Activated B cell treated with CpG ODN at 0.5 μM for 24 hours (primary cell): Measurements from ENCODE around the gene STUM. TPM values are rescaled to one million over a fixed set of nuclear protein-coding genes. Genes with fewer than 3 reads are reported as not detected.

Experiments
- ATAC-seq: fragments of 200-7000 bp; cut with Tn5 transposase; one replicate; pipeline ENCODE4 v1.10.0; 2021; ENCODE audit warnings: low read depth, mild to moderate bottlenecking, moderate library complexity
- CTCF ChIA-PET: fragments of 350-600 bp; sonication (Branson Sonifier 250); formaldehyde crosslinking; loops from one replicate; lab custom pipeline; 2021; ENCODE audit warnings: antibody characterized with exemption; lab: Charles Lee
- POLR2A ChIA-PET: fragments of 350-600 bp; sonication (Branson Sonifier 250); formaldehyde crosslinking; loops from one replicate; lab custom pipeline; 2021; ENCODE audit warnings: antibody characterized with exemption; lab: Charles Lee
- DNase-seq: peaks from one replicate; pipeline ENCODE4 v3.0.0; 2022
- H3K27ac Mint-ChIP-seq: one replicate; pipeline ENCODE4 v1.8.0; 2020; ENCODE audit warnings: mixed read lengths
- H3K27me3 Mint-ChIP-seq: one replicate; pipeline ENCODE4 v1.8.0; 2021; ENCODE audit warnings: mixed read lengths
- H3K36me3 Mint-ChIP-seq: one replicate; pipeline ENCODE4 v1.8.0; 2021; ENCODE audit warnings: low read depth, mixed read lengths
- H3K4me1 Mint-ChIP-seq: one replicate; pipeline ENCODE4 v1.8.0; 2021; ENCODE audit warnings: mixed read lengths
- H3K4me3 Mint-ChIP-seq: one replicate; pipeline ENCODE4 v1.8.0; 2020; ENCODE audit warnings: mild to moderate bottlenecking, mixed read lengths
- H3K9me3 Mint-ChIP-seq: one replicate; pipeline ENCODE4 v1.8.0; 2020; ENCODE audit warnings: mixed read lengths
- CTCF ChIP-seq: fragments of 200-600 bp; IDR thresholded peaks from one replicate; pipeline ENCODE4 v1.8.0; 2022; ENCODE audit warnings: antibody characterized with exemption, mild to moderate bottlenecking
- intact Hi-C: fragments of 100-400 bp; cut with micrococcal nuclease; formaldehyde crosslinking; loops from one replicate; pipeline ENCODE4 v1.15.1; 2024
- total RNA-seq: library from RNA; stranded (reverse); gene quantifications from 2 replicates; pipeline ENCODE4 v1.2.3, GENCODE V29; 2022

Gene STUM
- total RNA-seq, 1 donor from 2014 or later = 0.33 TPM

- POLR2A ChIA-PET = interaction anchor here (1.2 kb wide), 1 partner anchor 141 kb away, joined by 5 read pairs; the partner anchor contains the start of gene PARP1
- H3K4me1 Mint-ChIP-seq = peaks cover 21% of the 10 kb centered on the region
These were observed 751 bp downstream of the STUM start for GRCh38 chr1:226549094-226549936.

GRCh38 chr1:226549937-226550671, 1.5 kb downstream of the STUM start:
- H3K27me3 Mint-ChIP-seq = peaks cover 27% of the 10 kb centered on the region
- H3K9me3 Mint-ChIP-seq = no peaks in the 10 kb centered on the region
- CTCF ChIA-PET = interaction anchor here (0.6 to 1.5 kb wide), 2 partner anchors 9 to 74 kb away, joined by 3 read pairs; no protein-coding TSS in a partner anchor
- H3K36me3 Mint-ChIP-seq = no peaks in the 10 kb centered on the region
- intact Hi-C loops = loop anchor here (1.0 to 10.0 kb wide), 6 partner anchors 19 to 387 kb away; partner anchors contain the start of gene ITPKB
- peaks cover 21% of the 10 kb centered on the region for H3K4me1 Mint-ChIP-seq
- POLR2A ChIA-PET = interaction anchor here (0.7 kb wide), 1 partner anchor 59 kb away, joined by 3 read pairs; no protein-coding TSS in a partner anchor
- H3K27ac Mint-ChIP-seq = no peak overlapping the region
- H3K4me3 Mint-ChIP-seq = peak overlapping the region; percentile 80
- peak; percentile 19 for ATAC-seq
- TF ChIP-seq CTCF = no peak
- DNase-seq = peak; percentile 26

More at GRCh38 chr1:226549094-226549936, 751 bp downstream of the STUM start:
- ATAC-seq (peak; percentile 29), DNase-seq (peak; percentile 29)
- no peak overlapping the region for H3K27ac Mint-ChIP-seq
- TF ChIP-seq CTCF = no peak
- peaks cover 21% of the 10 kb centered on the region for H3K27me3 Mint-ChIP-seq
- intact Hi-C loops = loop anchor here (1.0 to 10.0 kb wide), 5 partner anchors 138 to 388 kb away; partner anchors contain the start of gene ITPKB
- no peaks in the 10 kb centered on the region for H3K36me3 Mint-ChIP-seq
- peak overlapping the region; percentile 80 for H3K4me3 Mint-ChIP-seq
- no peaks in the 10 kb centered on the region for H3K9me3 Mint-ChIP-seq
- CTCF ChIA-PET = interaction anchor here (1.5 to 3.7 kb wide), 2 partner anchors 9 to 20 kb away, joined by 3 to 18 read pairs; no protein-coding TSS in a partner anchor

- H3K9me3 Mint-ChIP-seq = no peaks in the 10 kb centered on the region
- no peak overlapping the region for H3K4me3 Mint-ChIP-seq
- DNase-seq (no peak), ATAC-seq (no peak)
- intact Hi-C loops = loop anchor here (2.0 kb wide), 1 partner anchor 18 kb away; no protein-coding TSS in a partner anchor
- ChIA-PET CTCF (interaction anchor here (0.6 to 1.5 kb wide), 4 partner anchors 10 to 142 kb away, joined by 3 to 4 read pairs (median 3); partner anchors contain the start of gene PARP1), POLR2A (interaction anchor here (0.6 kb wide), 1 partner anchor 850 kb away, joined by 3 read pairs; no protein-coding TSS in a partner anchor)
- no peaks in the 10 kb centered on the region for H3K36me3 Mint-ChIP-seq
- H3K27ac Mint-ChIP-seq = no peak overlapping the region
- peaks cover 21% of the 10 kb centered on the region for H3K4me1 Mint-ChIP-seq
- H3K27me3 Mint-ChIP-seq = peaks cover 25% of the 10 kb centered on the region
- no peak for TF ChIP-seq CTCF
These were observed 2.1 kb downstream of the STUM start for GRCh38 chr1:226550672-226551041.

- DNase-seq = no peak
- H3K27me3 Mint-ChIP-seq = peaks cover 21% of the 10 kb centered on the region
- H3K36me3 Mint-ChIP-seq = no peaks in the 10 kb centered on the region
- no peak overlapping the region for H3K27ac Mint-ChIP-seq
- TF ChIP-seq CTCF = no peak
- no peak for ATAC-seq
- CTCF ChIA-PET = interaction anchor here (1.0 to 1.3 kb wide), 2 partner anchors 19 to 143 kb away, joined by 3 to 4 read pairs; partner anchors contain the start of gene PARP1
- H3K4me1 Mint-ChIP-seq = peaks cover 21% of the 10 kb centered on the region
- POLR2A ChIA-PET = interaction anchor here (0.6 kb wide), 1 partner anchor 849 kb away, joined by 3 read pairs; no protein-coding TSS in a partner anchor
- H3K9me3 Mint-ChIP-seq = no peaks in the 10 kb centered on the region
- H3K4me3 Mint-ChIP-seq = no peak overlapping the region
- intact Hi-C loops = loop anchor here (2.0 kb wide), 1 partner anchor 18 kb away; no protein-coding TSS in a partner anchor
These were observed 2.7 kb downstream of the STUM start for GRCh38 chr1:226551299-226551698.
